Esophagus muscularis mucosa (tissue), 4 donors: ENCODE data around the gene MANEAL. TPM values are rescaled to one million over a fixed set of nuclear protein-coding genes. Genes with fewer than 3 reads are reported as not detected.

Source experiments
- DNase-seq: peaks from one replicate; pipeline ENCODE4 v3.0.0-alpha.2; 2017; ENCODE audit errors: extremely low spot score
- H3K27ac ChIP-seq, 4 donors: fragments of 200-600 bp; sonication (generic); replicated peaks in 1 of 4; 1 replicate in 3 of 4; 2 replicates in 1 of 4; pipeline ENCODE4 v1.5.1; 2016 to 2019; ENCODE audit warnings: mild to moderate bottlenecking in 1 of 4
- H3K27me3 ChIP-seq, 4 donors: fragments of 200-600 bp; sonication (generic); one replicate each; pipeline versions ENCODE4 v1.5.1 to v1.6.0; 2016 to 2019
- H3K36me3 ChIP-seq, 4 donors: fragments of 200-600 bp; sonication (generic); one replicate each; pipeline ENCODE4 v1.5.1; 2016 to 2019
- H3K4me1 ChIP-seq, 4 donors: fragments of 200-600 bp; sonication (generic); one replicate each; pipeline ENCODE4 v1.5.1; 2016 to 2019
- H3K4me3 ChIP-seq, 4 donors: fragments of 200-600 bp; sonication (generic); 1 replicate in 2 of 4; 2 replicates in 2 of 4; pipeline ENCODE4 v1.5.1; 2016 to 2019; ENCODE audit warnings: mild to moderate bottlenecking in 4 of 4, moderate library complexity in 1 of 4
- H3K9me3 ChIP-seq, 4 donors: fragments of 200-600 bp; sonication (generic); 1 replicate in 3 of 4; 2 replicates in 1 of 4; pipeline ENCODE4 v1.5.1; 2016 to 2019
- CTCF ChIP-seq, 3 experiments: fragments of 200-600 bp in 2 of 3; fragments of 450-650 bp in 1 of 3; sonication (generic) in 2 of 3; IDR thresholded peaks; one replicate each; pipeline ENCODE4 v1.5.1; 2017 to 2019; ENCODE audit warnings: antibody characterized with exemption in 3 of 3, mild to moderate bottlenecking in 2 of 3, moderate library complexity in 1 of 3
- EP300 ChIP-seq: sonication (generic); formaldehyde crosslinking; IDR thresholded peaks from one replicate; pipeline ENCODE4 v1.6.1; 2017; ENCODE audit warnings: antibody characterized with exemption
- POLR2A ChIP-seq: fragments of 450-650 bp; IDR thresholded peaks from one replicate; pipeline ENCODE4 v1.6.1; 2017; ENCODE audit warnings: antibody characterized with exemption, moderate library complexity, mild to moderate bottlenecking, low read depth
- POLR2AphosphoS5 ChIP-seq, 2 donors: sonication (generic); formaldehyde crosslinking; IDR thresholded peaks; one replicate each; pipeline ENCODE4 v1.6.1; 2017; ENCODE audit warnings: antibody characterized with exemption in 2 of 2
- WGBS: methylation state at CpG from one replicate; pipeline ENCODE4 v1.1.5; 2018; 5-methylcytosine and 5-hydroxymethylcytosine counted together
- intact Hi-C: fragments of 100-400 bp; cut with DNase I; formaldehyde crosslinking; loops from one replicate; pipeline ENCODE4 v1.15.1; 2023
- total RNA-seq, 4 donors: library from RNA; depleted of rRNA; stranded (reverse); fragments of >200 nt; gene quantifications; one replicate each; pipeline versions ENCODE4 v1.1.0 to v1.2.1, GENCODE V29; 2016

Gene MANEAL
- total RNA-seq, 4 donors from 2014 or later = 1.2 to 3.3 (median 1.5) TPM

GRCh38 chr1:37849480-37849879 lies 55.8 kb downstream of the MANEAL start:
- Histone ChIP-seq H3K27ac (no peak overlapping the region), H3K4me3 (no peak overlapping the region), H3K4me1 (peaks cover 22 to 64% (median 39%) of the 10 kb centered on the region in 4 donors), H3K9me3 (no peaks in the 10 kb centered on the region), H3K27me3 (no peaks in the 10 kb centered on the region), H3K36me3 (peaks cover 0 to 16% (median 3%) of the 10 kb centered on the region in 4 donors)
- DNase-seq = no peak
- no peak for TF ChIP-seq POLR2AphosphoS5 (IDR thresholded peaks at IDR 0.05)
- TF ChIP-seq CTCF (IDR thresholded peaks at IDR 0.05) = no peak
- no peak for TF ChIP-seq EP300
- no peak for TF ChIP-seq POLR2A
- 93% methylated on average over 3 of the region's 3 CpGs for WGBS
- intact Hi-C loops = no loop called here

- Histone ChIP-seq H3K36me3 (peaks cover 3 to 21% (median 12%) of the 10 kb centered on the region in 4 donors), H3K27ac (no peak overlapping the region), H3K9me3 (no peaks in the 10 kb centered on the region), H3K4me1 (peaks cover 29 to 74% (median 49%) of the 10 kb centered on the region in 4 donors), H3K4me3 (no peak overlapping the region), H3K27me3 (no peaks in the 10 kb centered on the region)
- intact Hi-C loops = no loop called here
- WGBS = 83% methylated on average over 6 of the region's 6 CpGs
- TF ChIP-seq POLR2AphosphoS5 (IDR thresholded peaks at IDR 0.05) (no peak), CTCF (IDR thresholded peaks at IDR 0.05) (no peak), POLR2A (no peak), EP300 (no peak)
- no peak for DNase-seq
Observed at GRCh38 chr1:37850352-37850955, 56.8 kb downstream of the MANEAL start.

Other genes with a start within 250 kb of the MANEAL start
- 10 to 100 TPM in 3 of 4 donors, 1 to 10 TPM in 1; 9.8 to 19.9 (median 12.1) TPM for gene SNIP1, start 239.6 kb upstream of the MANEAL start, total RNA-seq
- gene DNALI1, start 236.9 kb upstream of the MANEAL start, total RNA-seq = 10 to 100 TPM; 10.4 to 15.7 (median 13.6) TPM
- gene GNL2, start 197.9 kb upstream of the MANEAL start, total RNA-seq = 10 to 100 TPM; 25.1 to 36.4 (median 27.0) TPM
- 1 to 10 TPM; 1.0 to 1.8 (median 1.5) TPM for gene RSPO1, start 159.0 kb upstream of the MANEAL start, total RNA-seq
- gene CDCA8, start 101.3 kb upstream of the MANEAL start, total RNA-seq = under 1 TPM in 3 of 4 donors, not detected in 1; 0.26 to 0.42 (median 0.40) TPM
- gene EPHA10, start 28.7 kb upstream of the MANEAL start, total RNA-seq = under 1 TPM; 0.17 to 0.83 (median 0.39) TPM
- gene C1orf122, start 13.9 kb downstream of the MANEAL start, total RNA-seq = 100 to 1,000 TPM in 1 of 4 donors, 10 to 100 TPM in 3; 69.9 to 103 (median 94.3) TPM
- gene YRDC, start 14.4 kb downstream of the MANEAL start, total RNA-seq = 10 to 100 TPM; 10.8 to 19.1 (median 14.3) TPM
- gene MTF1, start 65.7 kb downstream of the MANEAL start, total RNA-seq = 1 to 10 TPM; 4.0 to 7.4 (median 6.7) TPM
- 10 to 100 TPM; 31.1 to 38.9 (median 36.8) TPM for gene INPP5B, start 153.2 kb downstream of the MANEAL start, total RNA-seq
- gene SF3A3, start 196.2 kb downstream of the MANEAL start, total RNA-seq = 10 to 100 TPM; 38.2 to 42.4 (median 40.6) TPM
- 10 to 100 TPM; 38.3 to 76.9 (median 52.9) TPM for gene FHL3, start 211.7 kb downstream of the MANEAL start, total RNA-seq
- 10 to 100 TPM; 39.7 to 55.8 (median 42.4) TPM for gene UTP11, start 218.9 kb downstream of the MANEAL start, total RNA-seq